GM12878 (cell line): ENCODE measurements around the gene CPNE5. TPM values are rescaled to one million over a fixed set of nuclear protein-coding genes. Genes with fewer than 3 reads are reported as not detected.

ENCODE experiments used
- ATAC-seq: fragments of 200-7000 bp; cut with Tn5 transposase; 3 replicates; pipeline ENCODE4 v1.9.1; 2020; ENCODE audit warnings: mild to moderate bottlenecking, moderate library complexity
- BruUV-seq: library from RNA; stranded (reverse); fragments of 400-500 nt; replicated peaks from 2 replicates; lab custom pipeline; 2021; lab: Mats Ljungman, UMichigan
- CTCF ChIA-PET: fragments of 300-600 bp; sonication (Branson Sonifier 250); formaldehyde crosslinking; extraction: SDS; loops from one replicate; lab custom pipeline; 2021; ENCODE audit warnings: inconsistent platforms; lab: Yijun Ruan, JAX
- POLR2A ChIA-PET: fragments of 350-600 bp; formaldehyde crosslinking; extraction: SDS; loops from one replicate; lab custom pipeline; 2021; ENCODE audit warnings: inconsistent platforms; lab: Charles Lee
- RAD21 ChIA-PET: fragments of 300-600 bp; sonication (Branson Sonifier 250); formaldehyde crosslinking; loops from one replicate; lab custom pipeline; 2023; ENCODE audit warnings: antibody characterized with exemption; ENCODE audit not compliant: unreplicated experiment; lab: Charles Lee
- SMC1A ChIA-PET: fragments of 300-600 bp; sonication (Branson Sonifier 250); formaldehyde crosslinking; loops from one replicate; lab custom pipeline; 2023; ENCODE audit not compliant: unreplicated experiment, uncharacterized antibody; lab: Charles Lee
- DNase-seq: peaks from one replicate; pipeline ENCODE4 v3.0.0-alpha.2; 2011; ENCODE audit warnings: low read depth, low spot score
- FAIRE-seq: peaks from 3 replicates; lab custom pipeline; 2011; peaks lifted over from hg19 to GRCh38; lab: Jason Lieb, UNC
- H2AFZ ChIP-seq: 2 replicates; pipeline ENCODE4 v1.6.0; 2011; ENCODE audit warnings: low read depth, low read length, control low read depth; ENCODE audit not compliant: control insufficient read depth
- H3K27ac ChIP-seq: 2 replicates; pipeline ENCODE4 v1.5.1; 2011; ENCODE audit warnings: control low read depth; ENCODE audit not compliant: control insufficient read depth, insufficient read depth
- H3K27me3 ChIP-seq, 2 experiments: replicated peaks in 1 of 2; 2 replicates each; pipeline versions ENCODE4 v1.6.0 to v1.6.1; 2011; ENCODE audit warnings: low read length in 1 of 2; ENCODE audit not compliant: control insufficient read depth in 2 of 2, insufficient read depth in 2 of 2
- H3K36me3 ChIP-seq, 2 experiments: 2 replicates each; pipeline ENCODE4 v1.5.1; 2011; ENCODE audit warnings: low read length in 1 of 2; ENCODE audit not compliant: control insufficient read depth in 2 of 2, insufficient read depth in 2 of 2
- H3K4me1 ChIP-seq: 2 replicates; pipeline ENCODE4 v1.6.1; 2011; ENCODE audit warnings: mild to moderate bottlenecking, low read length, moderate library complexity, mixed read lengths; ENCODE audit not compliant: control insufficient read depth, insufficient read depth
- H3K4me2 ChIP-seq: 2 replicates; pipeline ENCODE4 v1.6.0; 2011; ENCODE audit warnings: control low read depth; ENCODE audit not compliant: control insufficient read depth, insufficient read depth
- H3K4me3 ChIP-seq: fragments of 200-600 bp; sonication (generic); 2 replicates; pipeline ENCODE4 v1.5.1; 2016
- H3K79me2 ChIP-seq: 2 replicates; pipeline ENCODE4 v1.6.0; 2011; ENCODE audit warnings: low read length; ENCODE audit not compliant: control insufficient read depth, insufficient read depth
- H3K9ac ChIP-seq: 2 replicates; pipeline ENCODE4 v1.8.0; 2011; ENCODE audit warnings: low read length, control low read depth, mixed read lengths; ENCODE audit not compliant: control insufficient read depth, insufficient read depth
- H3K9me3 ChIP-seq: replicated peaks from 3 replicates; pipeline ENCODE4 v1.5.1; 2011; ENCODE audit warnings: mild to moderate bottlenecking, low read length; ENCODE audit not compliant: control insufficient read depth, insufficient read depth
- H4K20me1 ChIP-seq: 2 replicates; pipeline ENCODE4 v1.6.0; 2011; ENCODE audit not compliant: control insufficient read depth, insufficient read depth
- ETV6 ChIP-seq, 2 experiments: fragments of 450-650 bp in 1 of 2; IDR thresholded peaks in 1 of 2; conservative IDR thresholded peaks in 1 of 2; 2 replicates each; pipeline ENCODE4 v1.6.1; 2014; ENCODE audit warnings: antibody characterized with exemption in 1 of 2, borderline replicate concordance in 1 of 2, low read depth in 1 of 2, mild to moderate bottlenecking in 1 of 2, moderate library complexity in 1 of 2
- KLF5 ChIP-seq: fragments of 450-650 bp; IDR thresholded peaks from 2 replicates; pipeline ENCODE4 v1.6.1; 2014; ENCODE audit warnings: mild to moderate bottlenecking; ENCODE audit not compliant: partially characterized antibody
- NFXL1 ChIP-seq: fragments of 450-650 bp; IDR thresholded peaks from 2 replicates; pipeline ENCODE4 v1.6.1; 2017; ENCODE audit warnings: antibody characterized with exemption, mild to moderate bottlenecking, borderline replicate concordance
- NFYA ChIP-seq: IDR thresholded peaks from 2 replicates; pipeline ENCODE4 v1.6.1; 2011; ENCODE audit warnings: low read depth, mild to moderate bottlenecking, low read length, improper control_type of control experiment, borderline replicate concordance
- NRF1 ChIP-seq: conservative IDR thresholded peaks from 2 replicates; pipeline ENCODE4 v1.6.1; 2011; ENCODE audit warnings: mild to moderate bottlenecking, low read depth, low read length, improper control_type of control experiment
- RUNX3 ChIP-seq: IDR thresholded peaks from 2 replicates; pipeline ENCODE4 v1.6.1; 2012; ENCODE audit warnings: low read length, inconsistent platforms
- SIN3A ChIP-seq: IDR thresholded peaks from 2 replicates; pipeline ENCODE4 v1.6.1; 2012; ENCODE audit warnings: low read depth, low read length, improper control_type of control experiment
- STAT1 ChIP-seq: fragments of 450-650 bp; conservative IDR thresholded peaks from 2 replicates; pipeline ENCODE4 v1.6.1; 2014; ENCODE audit warnings: antibody characterized with exemption, mild to moderate bottlenecking
- TCF7 ChIP-seq: IDR thresholded peaks from 2 replicates; pipeline ENCODE4 v1.6.1; 2014; ENCODE audit warnings: antibody characterized with exemption, borderline replicate concordance
- YBX1 ChIP-seq: fragments of 450-650 bp; IDR thresholded peaks from 2 replicates; pipeline ENCODE4 v1.6.1; 2016; ENCODE audit warnings: antibody characterized with exemption
- ZNF217 ChIP-seq: fragments of 450-650 bp; IDR thresholded peaks from 2 replicates; pipeline ENCODE4 v1.6.1; 2017; ENCODE audit warnings: antibody characterized with exemption, mild to moderate bottlenecking
- ZNF384 ChIP-seq: IDR thresholded peaks from 2 replicates; pipeline ENCODE4 v1.6.1; 2012; ENCODE audit warnings: low read depth, mild to moderate bottlenecking, low read length, improper control_type of control experiment, borderline replicate concordance
- WGBS: methylation state at CpG from one replicate; pipeline ENCODE4 v1.1.6; 2016; ENCODE audit warnings: low lambda C conversion rate; ENCODE audit not compliant: insufficient replicate concordance, insufficient coverage; ENCODE audit errors: missing lambda C conversion rate; 5-methylcytosine and 5-hydroxymethylcytosine counted together
- in situ Hi-C: fragments of 300-500 bp; cut with MboI; formaldehyde crosslinking; loops from 9 replicates; pipeline ENCODE4 v1.14.3; 2018; ENCODE audit warnings: mixed read lengths
- intact Hi-C: fragments of 100-400 bp; cut with micrococcal nuclease; formaldehyde crosslinking; loops from one replicate; pipeline ENCODE4 v1.14.2; 2022; ENCODE audit not compliant: unreplicated experiment
- polyA plus RNA-seq, 11 experiments: library from polyadenylated mRNA; depleted of rRNA in 4 of 11; unstranded in 6 of 11; stranded (reverse) in 5 of 11; fragments of >200 nt; fragmentation: Nextera tagmentation in 4 of 11; fragmentation: Illumina TruSeq in 1 of 11; extraction: Ambion mirVana in 4 of 11; extraction: Trizol in 1 of 11; gene quantifications; 1 replicate in 1 of 11; 2 replicates in 10 of 11; pipeline versions ENCODE4 v1.2.1 to v1.2.3, GENCODE V29; 2011 to 2016; ENCODE audit warnings: inconsistent platforms in 2 of 11, missing spikeins in 2 of 11, low read depth in 1 of 11
- total RNA-seq, 4 experiments: library from RNA; depleted of rRNA in 3 of 4; stranded (reverse); fragments of >200 nt in 3 of 4; fragmentation: Illumina TruSeq in 1 of 4; extraction: Trizol in 1 of 4; gene quantifications; 2 replicates each; pipeline versions ENCODE4 v1.2.1 to v1.2.3, GENCODE V29; 2013 to 2021
- TF ChIP-seq, protein P1 (sequence below): fragments of 450-650 bp; IDR thresholded peaks from 2 replicates; pipeline ENCODE4 v1.6.1; 2017; ENCODE audit warnings: low read depth, mild to moderate bottlenecking, moderate library complexity
- TF ChIP-seq, protein P2 (sequence below): fragments of 150-350 bp; IDR thresholded peaks from 2 replicates; pipeline ENCODE4 v1.6.1; 2014; ENCODE audit warnings: mild to moderate bottlenecking, low read depth, low read length

The CPNE5 gene
- total and polyA plus RNA-seq, 10 of the 15 experiments (the other 5 are each of a cell fraction or from before 2014, with no cell fraction given), result 2.4 to 39.1 (median 18.2) TPM

DNA sequence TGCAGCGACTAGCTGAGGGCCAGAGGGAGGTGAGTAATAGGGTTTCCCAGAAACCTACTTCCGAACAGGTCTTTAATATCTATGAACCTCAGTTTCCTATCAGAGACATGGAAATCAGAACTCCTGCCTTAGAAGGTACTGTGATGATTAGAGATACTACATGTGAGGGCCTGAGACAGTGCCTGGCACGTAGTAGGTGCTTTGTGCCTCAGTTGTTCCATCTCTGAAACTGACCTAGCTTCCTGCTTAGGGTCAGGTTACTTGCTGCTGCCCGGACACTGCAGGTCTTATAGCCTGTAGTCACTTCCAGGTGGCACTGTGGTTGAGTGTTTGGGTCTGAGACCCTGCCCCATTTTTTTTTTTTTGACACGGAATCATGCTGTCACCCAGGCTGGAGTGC is 120.7 kb downstream of the CPNE5 start:
- Histone ChIP-seq H3K79me2 (no peaks in the 10 kb centered on the region), H3K4me3 (no peak overlapping the region), H3K4me1 (peaks cover 14% of the 10 kb centered on the region), H3K9me3 (no peaks in the 10 kb centered on the region), H3K36me3 (no peaks in the 10 kb centered on the region), H3K9ac (no peak overlapping the region), H3K27ac (no peak overlapping the region), H3K4me2 (no peak overlapping the region)
- in situ Hi-C loops (no loop called here), intact Hi-C loops (no loop called here)
- CTCF ChIA-PET, result interaction anchor here (1.6 to 3.5 kb wide), 2 partner anchors 11 to 41 kb away, joined by 5 to 14 read pairs; no protein-coding TSS in a partner anchor
- SMC1A ChIA-PET, result interaction anchor here (1.3 to 2.0 kb wide), 4 partner anchors 10 to 103 kb away, joined by 3 to 7 read pairs (median 6); no protein-coding TSS in a partner anchor
- no peak for ATAC-seq
- RAD21 ChIA-PET, result interaction anchor here (3.1 to 3.6 kb wide), 2 partner anchors 36 kb away, joined by 11 to 14 read pairs; no protein-coding TSS in a partner anchor
- 65% methylated on average over 5 of the region's 5 CpGs for WGBS
- POLR2A ChIA-PET, result interaction anchor here (0.5 to 1.9 kb wide), 4 partner anchors 26 to 37 kb away, joined by 3 to 5 read pairs (median 4); no protein-coding TSS in a partner anchor
- DNase-seq, result no peak
- no peak for FAIRE-seq
- BruUV-seq, result no TSS peak
- no peak for TF ChIP-seq ETV6 (conservative IDR thresholded peaks at IDR 0.05 in 1 of 2, IDR thresholded peaks at IDR 0.05 in 1 of 2; ENCODE audit: borderline replicate concordance in 1 of 2, low read depth in 1 of 2)
- TF ChIP-seq STAT1, result no peak
- TF ChIP-seq YBX1, result no peak
- TF ChIP-seq KLF5, result no peak
- no peak for TF ChIP-seq NFXL1
- TF ChIP-seq, protein P1, sequence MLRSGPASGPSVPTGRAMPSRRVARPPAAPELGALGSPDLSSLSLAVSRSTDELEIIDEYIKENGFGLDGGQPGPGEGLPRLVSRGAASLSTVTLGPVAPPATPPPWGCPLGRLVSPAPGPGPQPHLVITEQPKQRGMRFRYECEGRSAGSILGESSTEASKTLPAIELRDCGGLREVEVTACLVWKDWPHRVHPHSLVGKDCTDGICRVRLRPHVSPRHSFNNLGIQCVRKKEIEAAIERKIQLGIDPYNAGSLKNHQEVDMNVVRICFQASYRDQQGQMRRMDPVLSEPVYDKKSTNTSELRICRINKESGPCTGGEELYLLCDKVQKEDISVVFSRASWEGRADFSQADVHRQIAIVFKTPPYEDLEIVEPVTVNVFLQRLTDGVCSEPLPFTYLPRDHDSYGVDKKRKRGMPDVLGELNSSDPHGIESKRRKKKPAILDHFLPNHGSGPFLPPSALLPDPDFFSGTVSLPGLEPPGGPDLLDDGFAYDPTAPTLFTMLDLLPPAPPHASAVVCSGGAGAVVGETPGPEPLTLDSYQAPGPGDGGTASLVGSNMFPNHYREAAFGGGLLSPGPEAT, result no peak
- no peak for TF ChIP-seq RUNX3
- no peak for TF ChIP-seq NRF1
- TF ChIP-seq TCF7, result no peak
- TF ChIP-seq, protein P2, sequence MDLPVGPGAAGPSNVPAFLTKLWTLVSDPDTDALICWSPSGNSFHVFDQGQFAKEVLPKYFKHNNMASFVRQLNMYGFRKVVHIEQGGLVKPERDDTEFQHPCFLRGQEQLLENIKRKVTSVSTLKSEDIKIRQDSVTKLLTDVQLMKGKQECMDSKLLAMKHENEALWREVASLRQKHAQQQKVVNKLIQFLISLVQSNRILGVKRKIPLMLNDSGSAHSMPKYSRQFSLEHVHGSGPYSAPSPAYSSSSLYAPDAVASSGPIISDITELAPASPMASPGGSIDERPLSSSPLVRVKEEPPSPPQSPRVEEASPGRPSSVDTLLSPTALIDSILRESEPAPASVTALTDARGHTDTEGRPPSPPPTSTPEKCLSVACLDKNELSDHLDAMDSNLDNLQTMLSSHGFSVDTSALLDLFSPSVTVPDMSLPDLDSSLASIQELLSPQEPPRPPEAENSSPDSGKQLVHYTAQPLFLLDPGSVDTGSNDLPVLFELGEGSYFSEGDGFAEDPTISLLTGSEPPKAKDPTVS, result no peak
- TF ChIP-seq ZNF217, result no peak
- TF ChIP-seq NFYA, result no peak
- no peak for TF ChIP-seq SIN3A
- no peak for TF ChIP-seq ZNF384
- TF ChIP-seq, all 136 proteins: peak for 0
- Histone ChIP-seq H4K20me1 (no peaks in the 10 kb centered on the region), H2AFZ (no peak overlapping the region), H3K27me3 (no peaks in the 10 kb centered on the region)
